Measurements from ENCODE around the gene GRIK3.

Gene GRIK3

DNA sequence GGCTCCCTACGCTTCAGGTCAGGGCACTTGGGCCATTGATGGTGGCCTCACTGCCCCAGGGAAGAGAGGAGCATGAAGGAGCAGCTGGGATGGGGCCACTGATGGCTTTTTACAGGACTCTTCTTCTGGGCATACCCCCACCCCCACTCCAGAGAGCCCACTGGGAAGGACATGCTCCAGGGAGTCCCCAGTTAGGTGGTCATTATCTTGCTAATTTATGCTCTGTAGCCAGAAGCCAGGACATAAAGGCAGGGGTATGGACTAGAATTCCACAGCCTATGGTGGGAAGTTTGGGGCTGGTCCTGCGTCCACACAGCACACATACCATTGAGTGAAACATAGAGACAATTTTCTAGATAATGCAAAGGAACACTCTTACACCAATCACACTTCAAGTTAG, 8.8 kb upstream of the GRIK3 start:
- no peak for DNase-seq (ENCODE audit: low spot score)

DNA sequence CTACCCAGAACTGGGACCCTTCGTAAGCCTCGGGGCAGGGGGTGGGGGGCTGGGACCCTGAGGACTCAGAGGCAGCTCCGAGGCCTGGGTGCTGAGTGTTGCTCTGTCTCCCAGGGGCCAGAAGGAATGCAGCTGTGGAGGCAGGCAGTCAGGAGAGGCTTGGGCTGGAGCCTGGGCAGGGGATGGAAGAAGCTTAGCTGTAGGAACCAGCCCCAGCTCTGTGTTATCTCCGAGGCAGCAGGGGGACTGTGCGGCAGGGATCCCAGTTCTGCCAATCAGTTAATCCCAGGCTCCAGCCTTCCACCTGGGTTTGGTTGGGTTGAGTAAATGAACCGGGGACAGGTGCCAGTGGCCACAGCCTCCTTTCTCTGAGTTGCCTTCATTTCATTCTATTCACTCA, 8.2 kb upstream of the GRIK3 start:
- no peak for DNase-seq (ENCODE audit: low spot score)

- DNase-seq (ENCODE audit: low spot score), result no peak
Observed at GRCh38 chr1:37041483-37041882, 7.2 kb upstream of the GRIK3 start.

DNA sequence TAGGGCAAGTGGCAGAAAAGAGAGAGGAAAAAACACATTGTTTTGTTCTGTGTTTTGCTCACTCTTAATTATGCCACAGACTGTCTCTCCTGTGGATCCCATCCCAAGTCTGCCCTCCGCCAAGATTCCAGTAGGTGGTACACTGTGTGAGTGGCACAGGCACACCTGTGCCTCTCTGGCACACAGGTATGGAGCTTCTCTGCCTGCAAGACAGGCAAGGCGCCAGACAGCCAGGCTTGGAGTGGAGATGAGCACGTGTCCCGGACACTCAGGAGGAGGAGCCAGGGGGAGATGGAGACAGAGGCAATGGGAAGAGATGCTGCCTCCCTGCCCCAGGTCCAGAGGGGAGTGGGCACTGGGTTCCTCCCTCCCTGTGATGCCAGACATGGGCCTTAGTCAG, 6.5 kb upstream of the GRIK3 start:
- no peak for DNase-seq (ENCODE audit: low spot score)

DNA sequence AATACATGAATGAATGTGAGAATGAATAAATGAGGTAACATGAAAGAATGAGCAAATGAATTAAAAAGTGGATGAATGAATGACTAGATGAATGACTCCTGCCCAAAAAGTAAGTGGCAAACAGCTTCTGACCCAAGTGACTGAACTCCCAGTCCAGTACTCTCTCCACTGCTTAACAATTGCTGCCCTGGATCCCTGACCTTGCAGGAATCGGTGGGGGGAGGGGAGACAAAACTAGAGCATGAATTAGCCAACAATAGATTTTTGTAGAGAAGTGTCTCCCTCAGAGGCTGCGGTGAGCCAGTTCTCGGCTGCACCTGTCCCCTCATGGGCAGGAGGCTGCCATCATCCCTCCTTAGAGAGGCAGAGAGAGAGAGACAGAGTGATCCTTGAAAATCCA, 5.9 kb upstream of the GRIK3 start:
- DNase-seq (ENCODE audit: low spot score), result no peak

GRCh38 chr1:37038227-37039093, 4.1 kb upstream of the GRIK3 start:
- peak; percentile 92 for DNase-seq (ENCODE audit: low spot score)

DNA sequence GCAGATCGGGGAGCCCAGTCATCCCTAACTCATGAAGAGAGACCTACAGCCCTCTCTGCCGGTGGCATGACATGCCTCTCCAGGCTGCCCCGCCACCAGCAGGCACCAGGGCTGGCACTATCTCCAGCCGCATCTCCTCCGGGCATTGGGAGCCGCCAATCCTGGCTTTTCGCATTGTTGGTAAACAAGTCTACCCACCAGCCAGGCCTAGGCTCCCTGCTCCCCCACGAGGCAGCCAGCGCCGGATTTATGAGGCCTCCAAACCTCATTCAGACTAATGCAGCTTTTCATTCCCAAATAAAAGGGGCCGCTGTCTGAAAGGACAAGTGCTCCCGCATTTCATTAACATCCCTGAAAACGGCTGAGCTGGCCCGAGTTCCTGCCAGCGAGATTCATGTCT, 3.4 kb upstream of the GRIK3 start:
- peak; percentile 57 for DNase-seq (ENCODE audit: low spot score)

GRCh38 chr1:37036667-37037053, 2.3 kb upstream of the GRIK3 start:
- DNase-seq (ENCODE audit: low spot score), result peak; percentile 25

- DNase-seq (ENCODE audit: low spot score), result no peak
Observed at GRCh38 chr1:37035796-37036666, 1.7 kb upstream of the GRIK3 start.

DNA sequence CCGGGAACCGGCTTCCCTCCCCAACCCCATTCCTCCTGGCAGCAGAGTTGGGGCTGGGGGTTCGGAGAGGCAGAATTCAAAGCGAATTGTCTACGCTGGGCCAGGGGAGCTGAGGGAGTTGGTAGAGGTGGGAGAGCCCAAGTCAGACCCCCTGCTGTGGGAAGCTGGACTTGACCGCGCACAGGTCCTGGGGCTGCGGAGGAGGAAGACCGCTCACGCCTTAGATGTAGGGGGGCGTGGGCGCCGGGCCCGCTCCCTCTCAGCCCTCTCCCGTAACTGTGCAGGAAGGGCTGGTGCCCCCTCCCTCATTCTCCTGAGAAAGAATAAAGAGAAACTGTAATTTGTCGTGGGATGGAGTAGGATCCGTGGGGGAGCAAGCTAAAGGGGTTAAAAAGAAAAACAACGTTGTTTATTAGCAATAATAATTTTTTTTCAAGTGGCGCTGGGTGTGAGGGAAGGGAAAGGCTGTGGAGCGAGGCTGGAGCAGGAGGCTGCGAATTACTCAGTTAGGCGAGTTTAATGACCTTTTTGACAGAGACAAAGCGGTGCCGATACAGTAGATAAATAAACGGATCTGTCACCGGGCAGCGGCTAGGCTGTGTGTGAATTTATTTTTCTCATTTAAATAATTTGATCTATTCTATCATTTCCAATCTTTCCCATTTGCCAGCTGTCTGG, 838 bp upstream of the GRIK3 start:
- no peak for DNase-seq (ENCODE audit: low spot score)

- no peak for DNase-seq (ENCODE audit: low spot score)
Observed at GRCh38 chr1:37033355-37034101, 787 bp downstream of the GRIK3 start.

DNA sequence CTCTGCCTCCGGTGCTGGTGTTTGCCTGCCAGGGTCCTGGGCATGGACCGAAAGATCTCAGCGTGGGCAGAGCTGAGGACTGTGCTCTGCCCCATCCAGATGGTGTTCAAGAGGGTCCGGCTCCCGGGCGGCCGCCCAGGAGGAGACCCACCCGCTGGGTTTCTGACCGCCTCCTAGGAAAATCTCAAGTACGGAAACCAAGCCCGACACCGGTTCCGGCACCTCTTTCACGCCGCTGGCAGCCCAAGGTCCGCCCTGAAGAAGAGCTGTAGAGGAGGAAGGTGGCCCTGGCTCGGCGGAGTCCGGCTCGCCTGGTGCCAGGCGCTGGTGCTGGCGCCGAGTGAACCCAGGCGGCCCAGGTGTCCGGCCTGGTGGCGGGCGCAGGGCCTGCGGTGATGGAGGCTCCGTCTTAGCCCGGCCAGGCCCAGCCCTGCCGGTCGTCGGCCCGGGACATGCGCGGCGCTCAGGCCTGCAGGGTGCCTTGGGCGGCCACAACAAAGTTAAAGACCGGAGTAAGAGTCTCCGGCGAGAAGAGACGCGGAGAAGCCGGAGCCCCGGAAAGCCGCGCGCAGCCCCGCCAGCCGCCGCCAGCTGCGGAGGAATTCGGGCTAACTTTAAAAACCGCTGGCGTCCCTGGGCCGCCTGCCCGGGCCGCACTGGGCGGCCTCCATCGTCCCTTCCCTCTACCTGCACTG, 1.5 kb downstream of the GRIK3 start:
- DNase-seq (ENCODE audit: low spot score), result no peak

DNA sequence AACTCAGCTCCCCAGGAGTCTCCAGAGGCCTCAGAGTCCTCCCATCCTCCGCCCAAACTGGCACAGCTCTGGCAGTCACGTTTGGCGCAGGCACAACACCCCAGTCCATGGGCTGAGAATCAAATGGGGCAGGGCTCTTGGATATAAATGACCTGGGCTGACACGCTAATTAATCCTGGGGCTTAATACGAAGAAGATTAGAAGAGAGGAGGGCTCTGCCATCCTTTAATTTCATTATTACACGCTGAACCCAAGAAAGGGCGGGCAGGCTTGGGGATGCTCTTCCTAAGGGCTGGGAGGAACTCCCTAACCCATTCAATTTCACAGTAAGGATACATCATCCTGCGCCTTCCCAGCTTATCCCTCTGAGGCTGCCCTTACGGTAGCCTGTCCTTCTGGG, 2.4 kb downstream of the GRIK3 start:
- DNase-seq (ENCODE audit: low spot score), result no peak

DNA sequence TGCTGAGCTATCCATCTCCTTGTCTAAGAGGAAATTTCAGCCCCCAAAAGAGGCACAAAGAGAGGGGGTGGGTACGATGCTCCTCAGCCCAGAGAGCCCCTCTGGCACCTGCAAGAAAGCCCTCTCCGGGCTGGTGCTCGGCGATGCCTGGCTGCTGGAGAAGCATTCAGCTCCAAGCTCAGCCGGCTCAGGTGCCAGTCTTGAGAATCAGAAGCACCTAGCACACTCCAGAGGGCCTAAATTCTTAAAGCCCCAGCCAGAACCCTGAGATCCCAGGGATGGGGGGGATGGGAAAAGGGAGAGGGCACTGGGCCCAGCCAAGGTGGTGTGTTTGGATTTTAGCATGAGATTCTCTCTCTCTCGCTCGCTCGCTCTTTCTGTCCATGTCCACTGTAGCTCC, 2.9 kb downstream of the GRIK3 start:
- no peak for DNase-seq (ENCODE audit: low spot score)

- DNase-seq (ENCODE audit: low spot score), result no peak
Observed at GRCh38 chr1:37028981-37029617, 5.2 kb downstream of the GRIK3 start.

DNA sequence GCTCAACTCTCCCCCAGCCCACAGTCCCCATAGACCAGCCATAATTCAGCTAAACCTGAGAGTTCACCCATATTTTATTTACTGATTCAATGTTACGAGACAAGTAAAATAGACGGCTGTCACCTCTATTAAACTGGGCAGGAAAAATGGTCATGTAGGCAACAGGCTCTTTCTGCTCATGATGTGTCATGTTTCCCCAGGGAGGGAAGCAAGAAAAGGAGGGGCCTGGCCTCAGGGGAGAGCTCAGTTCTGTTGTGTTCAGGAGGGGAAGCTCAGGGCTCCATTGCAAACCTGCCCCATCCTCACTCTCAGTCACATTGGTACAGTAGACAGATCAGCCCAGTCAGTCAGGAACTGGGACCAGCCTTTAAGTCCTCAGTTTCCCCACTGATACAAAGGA, 12.8 kb downstream of the GRIK3 start:
- DNase-seq (ENCODE audit: low spot score), result no peak

DNA sequence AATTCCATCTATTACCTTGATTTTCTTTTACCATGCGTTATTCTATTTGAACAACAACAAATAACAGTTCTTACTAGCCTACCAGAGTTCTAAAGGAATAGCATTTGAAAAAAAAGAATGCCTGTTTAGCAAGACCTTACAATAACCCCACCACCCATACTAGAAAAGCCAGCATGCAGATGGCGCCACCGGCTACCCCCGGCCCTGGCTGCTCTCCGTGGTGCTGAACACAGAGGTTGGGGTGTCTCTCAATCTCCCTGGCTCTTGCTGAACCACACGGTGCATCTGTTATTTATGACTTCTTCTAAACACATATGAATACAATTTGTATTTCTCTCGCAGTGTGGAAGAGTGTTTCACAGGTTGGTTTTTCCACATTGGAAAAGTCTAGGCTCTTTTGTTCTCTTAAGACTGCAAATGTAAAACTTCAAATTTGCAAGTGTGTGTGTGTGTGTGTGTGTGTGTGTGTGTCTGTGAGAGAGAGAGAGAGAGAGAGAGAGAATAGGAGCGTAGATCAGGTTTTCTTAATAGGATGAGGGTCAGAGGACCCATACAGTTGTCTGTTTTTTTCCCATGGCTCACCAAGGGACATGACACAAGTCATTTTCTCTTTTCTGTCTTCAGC, 13.6 kb downstream of the GRIK3 start:
- no peak for DNase-seq (ENCODE audit: low spot score)

GRCh38 chr1:37018510-37018909, 15.8 kb downstream of the GRIK3 start:
- no peak for DNase-seq (ENCODE audit: low spot score)

GRCh38 chr1:37017720-37018119, 16.6 kb downstream of the GRIK3 start:
- no peak for DNase-seq (ENCODE audit: low spot score)

DNA sequence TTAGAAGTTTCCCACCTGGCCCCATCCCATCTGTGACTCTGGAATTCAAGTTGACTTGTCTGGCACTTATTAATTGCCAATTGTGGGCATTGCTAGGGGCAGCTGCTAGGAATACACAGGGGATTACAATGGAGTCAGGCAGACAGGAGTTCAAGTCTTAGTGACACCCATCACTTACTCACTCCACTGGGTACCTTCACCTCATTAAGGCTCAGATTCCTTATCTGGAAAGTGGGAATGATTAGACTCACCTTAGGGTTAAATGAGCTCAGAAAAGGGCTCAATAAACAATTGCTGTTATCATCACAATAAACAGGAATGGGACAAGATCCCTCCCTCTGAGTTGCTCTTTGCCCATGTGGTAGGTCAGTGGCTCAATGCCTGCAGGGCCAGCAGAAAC, 18.2 kb downstream of the GRIK3 start:
- no peak for DNase-seq (ENCODE audit: low spot score)
